ENCODE measurements around the gene RAB38.
A peak's percentile ranks its signal among the peaks of the same experiment; 100 is the strongest.

The RAB38 gene

DNA sequence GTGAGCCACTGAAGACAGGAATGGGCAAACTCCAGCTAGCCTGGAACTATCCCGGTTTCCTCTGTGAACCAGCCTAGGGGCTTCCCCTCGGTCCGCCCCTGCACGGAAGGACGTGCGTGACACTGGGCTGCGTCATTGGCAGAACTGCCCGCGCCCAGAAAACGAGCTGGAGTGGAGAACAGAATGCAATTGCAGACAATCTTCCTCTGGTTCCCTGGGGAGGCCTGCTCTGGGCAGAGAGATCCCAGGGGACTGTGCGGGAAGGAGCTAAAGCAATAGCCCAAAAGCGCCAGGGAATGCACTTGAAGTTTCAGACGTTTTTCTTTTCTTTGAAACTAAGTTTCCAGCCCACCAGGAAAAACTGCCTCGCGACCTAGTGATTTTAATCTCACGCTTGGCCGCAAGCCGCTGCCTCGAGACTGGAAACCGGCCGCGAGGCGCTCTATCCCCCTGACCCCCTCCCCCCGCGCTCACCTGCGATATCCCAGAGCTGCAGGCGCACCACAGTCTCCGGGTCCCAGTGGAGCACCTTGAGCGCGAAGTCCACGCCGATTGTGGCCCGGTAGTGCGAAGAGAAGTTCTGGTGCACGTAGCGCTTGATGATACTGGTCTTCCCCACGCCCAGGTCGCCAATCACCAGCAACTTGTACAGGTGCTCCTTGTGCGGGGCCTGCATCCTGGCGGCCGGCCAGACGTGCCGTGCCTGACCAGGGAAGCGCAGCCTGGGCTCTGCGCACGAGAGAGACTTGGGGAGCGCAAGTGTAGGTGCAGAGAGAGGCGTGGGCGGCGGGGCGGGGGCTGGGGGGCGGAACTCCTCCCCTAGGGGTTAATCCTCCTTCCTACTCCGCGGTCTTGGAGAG lies at the start of gene RAB38:
Gene RAB38 (minus strand): TSS at position 735 of the 860 bp plus-strand sequence. CDS start 59 bp downstream, at position 676.
- DNase-seq, result peak; percentile 62

DNA sequence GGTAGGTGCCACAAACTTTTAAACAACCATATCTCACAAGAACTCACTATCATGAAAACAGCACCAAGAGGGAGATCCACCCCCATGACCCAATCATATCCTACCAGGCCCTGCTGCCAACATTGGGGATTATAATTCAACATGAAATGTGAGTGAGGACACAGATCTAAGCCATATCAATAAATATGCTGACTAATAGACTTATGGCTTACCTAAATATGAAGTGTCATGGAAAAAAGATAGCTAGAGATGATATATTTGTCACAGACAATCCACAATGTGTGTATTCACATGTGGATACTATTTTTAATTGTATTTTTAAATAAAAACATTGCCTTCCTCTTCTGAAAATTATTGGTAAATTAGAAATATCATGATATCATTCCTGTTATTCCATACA lies 38.2 kb upstream of the RAB38 start:
- DNase-seq, result no peak

DNA sequence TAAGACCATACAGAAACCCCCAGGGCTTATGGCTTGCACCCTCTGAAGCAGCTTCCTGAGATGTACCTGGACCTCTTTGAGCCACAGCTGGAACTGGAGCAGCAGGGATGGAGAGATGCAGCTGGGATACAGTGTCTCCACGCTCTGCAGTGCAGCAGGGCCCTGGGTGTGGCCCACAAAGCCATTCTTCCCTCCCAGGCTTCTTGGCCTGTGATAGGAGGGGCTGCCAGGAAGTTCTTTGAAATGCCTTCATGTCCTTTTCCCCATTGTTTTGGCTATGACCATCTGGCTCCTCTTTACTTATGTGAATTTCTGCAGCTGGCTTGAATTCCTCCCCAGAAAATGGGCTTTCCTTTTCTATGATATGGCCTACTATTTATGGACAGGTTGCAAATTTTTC lies 37.1 kb upstream of the RAB38 start:
- DNase-seq, result no peak

DNA sequence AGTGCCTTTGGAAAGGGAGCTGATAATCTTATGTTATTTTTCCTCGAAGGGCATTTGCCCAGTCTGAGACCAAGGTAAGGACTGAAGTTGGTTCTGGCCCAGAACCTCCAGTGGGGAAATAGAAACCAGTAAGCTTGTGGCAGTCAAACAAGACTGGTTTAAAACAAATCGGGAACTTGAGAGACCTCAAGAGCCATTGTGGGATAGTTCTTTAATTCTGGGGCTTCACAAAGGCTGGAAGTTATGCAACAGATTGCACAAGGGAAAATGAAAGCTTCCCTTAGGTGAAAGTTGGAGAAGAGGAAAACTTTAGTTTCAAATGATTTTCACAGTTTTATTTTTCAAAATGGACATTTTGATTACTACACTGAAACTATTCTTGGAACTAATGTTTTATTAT lies 33.5 kb upstream of the RAB38 start:
- DNase-seq, result no peak

DNA sequence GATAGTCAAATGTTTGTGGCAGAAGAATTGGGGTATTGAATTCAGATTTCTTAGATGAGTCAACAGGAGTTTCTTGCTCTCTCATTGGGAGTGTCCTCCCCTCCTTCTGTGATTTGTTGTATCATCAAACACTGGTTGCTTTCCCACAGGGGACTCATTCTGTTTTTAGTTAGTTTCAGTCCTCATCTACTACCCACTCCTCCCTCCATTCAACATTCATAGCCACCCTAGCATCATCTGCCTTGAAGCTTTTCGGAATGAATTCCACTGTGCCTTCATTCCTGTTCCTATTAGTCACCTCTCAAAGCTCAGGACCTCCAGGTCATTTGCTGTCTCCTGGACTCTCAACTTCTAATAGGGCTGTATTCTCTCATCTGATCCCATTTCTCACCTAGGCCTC lies 31.5 kb upstream of the RAB38 start:
- no peak for DNase-seq

DNA sequence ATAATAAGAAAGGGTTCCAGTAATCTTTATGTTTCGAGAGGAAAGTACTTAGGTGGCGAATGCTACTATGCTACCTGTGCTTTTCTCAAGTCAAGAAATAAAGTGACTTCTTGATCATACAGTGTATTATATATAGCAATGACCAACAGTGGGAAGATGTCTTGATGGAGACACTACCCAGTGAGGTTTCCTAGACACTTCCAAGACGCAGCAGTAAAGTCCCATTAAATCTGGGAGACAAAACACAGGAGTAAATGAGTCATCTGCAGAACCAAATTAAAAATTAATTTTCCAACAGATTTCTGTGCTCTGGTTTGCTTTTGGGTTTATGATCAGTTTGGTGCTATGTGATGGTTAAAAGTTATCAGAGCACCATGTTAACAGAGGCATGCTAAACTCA lies 29.1 kb upstream of the RAB38 start:
- DNase-seq, result no peak

DNA sequence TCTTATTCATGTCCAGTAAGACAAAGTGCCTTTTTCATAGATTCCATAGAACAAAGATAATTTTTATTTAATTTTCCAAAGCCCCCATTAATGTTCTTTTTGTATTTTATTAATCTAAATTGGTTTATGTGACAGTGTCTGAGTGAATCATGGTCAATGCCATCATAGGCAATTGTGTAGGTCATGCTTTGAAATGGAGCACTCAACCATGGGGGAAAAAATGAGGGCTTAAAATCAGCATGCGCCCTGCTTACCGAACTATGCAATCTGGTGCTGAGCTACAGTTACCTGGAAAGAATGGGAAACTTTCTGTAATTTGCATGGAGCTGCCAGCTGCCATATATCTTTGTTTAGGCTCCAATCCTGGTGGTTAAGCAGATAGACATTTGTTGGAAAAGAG lies 28.4 kb upstream of the RAB38 start:
- DNase-seq, result no peak

DNA sequence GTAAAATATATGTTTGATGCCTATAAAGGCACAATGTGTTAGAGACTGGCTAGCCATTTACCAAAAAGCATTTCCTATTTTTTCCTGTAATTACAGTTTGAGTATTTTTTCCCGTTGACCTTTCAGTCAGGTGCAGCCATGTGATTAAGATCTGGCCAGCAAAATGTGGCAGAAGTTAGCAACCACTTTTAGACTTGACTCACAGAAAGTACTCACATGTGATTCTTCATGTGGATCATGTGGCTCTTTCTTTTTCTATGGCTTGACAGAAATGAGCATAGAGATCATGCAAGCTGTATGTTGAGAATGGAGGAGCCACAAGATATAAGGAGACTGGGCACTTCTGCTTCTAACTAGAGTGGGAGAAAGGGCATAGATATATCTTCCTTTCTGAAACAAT lies 27.3 kb upstream of the RAB38 start:
- DNase-seq, result no peak

DNA sequence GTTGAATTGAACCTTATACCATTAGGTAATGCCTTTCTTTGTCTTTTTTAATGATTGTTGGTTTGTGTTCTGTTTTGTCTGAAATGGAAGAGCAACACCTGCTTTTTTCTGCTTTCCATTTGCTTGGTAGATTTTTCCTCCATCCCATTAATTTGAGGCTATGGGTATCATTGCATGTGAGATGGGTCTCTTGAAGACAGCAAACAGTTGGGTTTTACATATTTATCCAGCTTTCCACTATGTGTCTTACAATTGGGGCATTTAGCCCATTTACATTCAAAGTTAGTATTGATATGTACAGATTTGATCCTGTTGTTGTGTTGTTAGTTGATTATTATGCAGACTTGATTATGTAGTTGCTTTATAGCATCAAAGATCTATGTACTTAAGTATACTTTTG lies 21.1 kb upstream of the RAB38 start:
- no peak for DNase-seq

DNA sequence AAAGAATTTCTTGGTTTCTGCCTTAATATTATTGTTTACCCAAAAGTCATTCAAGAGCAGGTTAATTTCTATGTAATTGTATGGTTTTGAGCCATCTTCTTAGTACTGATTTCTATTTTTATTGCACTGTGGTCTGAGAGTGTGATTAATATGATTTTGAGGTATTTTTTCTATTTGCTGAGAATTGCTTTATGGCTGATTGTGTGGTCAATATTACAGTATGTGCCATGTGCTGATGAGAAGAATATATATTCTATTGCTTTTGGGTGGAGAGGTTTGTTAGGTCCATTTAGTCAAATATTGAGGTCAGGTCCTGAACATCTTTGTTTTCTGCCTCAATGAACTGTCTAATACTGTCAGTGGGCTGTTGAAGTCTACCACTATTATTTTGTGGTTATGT lies 20.7 kb upstream of the RAB38 start:
- DNase-seq, result no peak

DNA sequence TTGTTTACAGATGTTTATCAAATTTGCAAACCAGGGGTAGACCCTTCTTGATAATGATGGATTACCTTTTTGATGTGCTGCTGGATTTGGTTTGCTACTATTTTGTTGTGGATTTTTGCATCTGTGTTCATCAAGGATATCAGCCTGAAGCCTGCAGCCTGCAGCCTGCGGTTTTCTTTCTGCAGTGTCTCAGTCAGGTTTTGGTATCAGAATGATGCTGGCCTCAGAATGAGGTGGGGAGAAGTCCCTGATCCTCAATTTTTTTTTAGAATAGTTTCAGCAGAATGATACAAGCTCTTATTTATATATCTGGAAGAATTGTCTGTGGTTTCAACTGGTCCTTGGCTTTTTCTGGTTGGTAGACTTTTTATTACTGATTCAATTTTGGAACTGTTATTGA lies 19.7 kb upstream of the RAB38 start:
- no peak for DNase-seq

DNA sequence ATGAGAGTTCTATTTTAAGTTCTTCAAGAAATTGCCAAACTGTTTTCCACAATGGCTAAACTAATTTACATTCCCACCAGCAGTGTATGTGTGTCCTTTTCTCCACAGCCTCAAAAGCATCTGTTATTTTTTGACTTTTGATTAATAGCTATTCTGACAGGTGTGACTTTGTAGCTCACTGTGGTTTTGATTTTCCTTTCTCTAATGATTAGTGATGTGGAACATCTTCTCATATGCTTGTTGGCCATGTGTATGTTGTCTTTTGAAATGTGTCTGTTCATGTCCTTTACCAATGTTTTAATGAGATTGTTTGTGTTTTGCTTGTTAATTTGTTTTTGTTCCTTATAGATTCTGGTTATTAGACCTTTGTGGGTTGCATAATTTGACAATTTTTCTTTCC lies 18.0 kb upstream of the RAB38 start:
- DNase-seq, result no peak

DNA sequence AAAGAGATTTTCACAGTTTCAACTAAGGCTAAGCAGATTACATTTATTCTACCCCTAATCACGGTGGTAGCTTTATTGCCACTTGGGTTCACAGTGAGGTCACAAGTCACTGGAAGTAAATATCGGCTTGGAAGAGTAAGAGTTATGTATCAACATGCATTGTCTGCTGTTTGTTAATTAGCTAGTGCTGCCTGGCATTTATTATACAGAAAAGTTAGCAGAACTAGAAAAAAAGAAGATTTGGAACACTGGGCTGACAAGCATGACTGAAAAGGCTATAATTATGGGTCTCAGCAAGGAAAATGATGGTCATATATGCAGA lies 13.7 kb upstream of the RAB38 start:
- DNase-seq, result no peak

DNA sequence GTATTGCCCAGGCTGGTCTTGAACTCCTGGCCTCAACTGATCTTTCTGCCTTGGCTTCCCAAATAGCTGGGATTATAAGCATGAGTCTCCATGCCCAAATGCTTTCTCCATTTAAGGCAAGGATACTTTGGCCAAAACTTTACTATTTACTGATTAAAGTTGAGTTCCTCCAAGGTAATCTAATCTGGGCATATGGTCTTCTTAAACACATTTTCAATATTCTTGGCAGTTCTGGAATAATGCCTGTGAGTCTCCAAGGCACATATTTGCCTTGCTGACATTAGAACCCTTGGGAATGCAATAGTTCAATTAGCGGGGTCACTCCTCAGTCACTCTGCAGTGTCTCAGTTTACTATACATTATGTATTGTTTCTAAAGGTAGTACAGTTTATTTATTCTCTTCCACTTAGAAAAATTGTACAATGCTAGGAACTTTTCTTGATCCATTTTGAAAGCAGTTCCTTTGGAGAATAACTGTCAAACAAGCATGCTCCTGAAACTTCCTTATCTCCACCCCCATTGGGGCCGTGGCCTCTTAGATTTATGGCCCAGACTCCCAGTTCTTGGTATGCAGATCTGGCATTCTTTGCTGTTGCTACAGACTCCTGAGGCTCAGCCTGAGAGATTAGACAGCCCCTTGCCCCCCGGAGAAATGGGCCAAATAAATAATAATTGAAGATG lies 13.1 kb upstream of the RAB38 start:
- no peak for DNase-seq

DNA sequence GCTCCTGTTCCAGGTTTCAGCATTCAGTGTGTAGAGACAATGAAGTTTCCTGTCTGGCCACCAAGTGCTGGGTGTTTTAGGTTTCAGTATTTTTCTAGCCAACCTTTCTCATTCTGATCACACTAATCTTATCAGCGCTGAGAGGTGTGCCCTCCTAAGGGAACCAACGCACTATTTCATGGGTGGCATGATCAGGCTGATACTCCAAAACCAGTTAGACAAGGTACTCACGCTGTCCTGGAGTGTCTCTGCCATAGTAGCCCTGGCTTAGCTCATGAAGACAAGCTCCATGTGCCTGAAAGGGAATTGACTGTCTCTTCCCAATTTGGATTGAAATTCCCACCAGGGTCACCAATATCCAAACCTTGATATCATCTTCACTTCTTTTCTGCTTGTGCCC lies 8.0 kb upstream of the RAB38 start:
- DNase-seq, result peak; percentile 88

DNA sequence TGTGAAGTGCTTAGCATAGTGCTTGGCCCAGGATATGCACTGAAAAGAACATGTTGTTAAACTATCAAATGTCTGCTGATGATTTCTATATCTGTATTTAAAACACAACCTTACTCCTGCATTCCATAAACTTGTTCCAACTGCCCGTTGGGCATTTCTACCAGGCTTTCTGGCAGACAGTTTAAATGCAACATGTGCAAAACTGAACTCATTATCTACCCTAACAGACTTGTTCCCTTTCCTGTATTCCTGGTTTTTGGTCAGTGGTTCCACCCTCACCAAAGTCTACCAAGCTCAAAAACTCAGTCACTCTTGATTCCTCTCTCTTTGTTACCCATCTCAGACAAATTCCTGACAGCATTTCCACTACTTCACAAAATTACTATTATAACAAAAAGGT lies 6.5 kb upstream of the RAB38 start:
- DNase-seq, result no peak

DNA sequence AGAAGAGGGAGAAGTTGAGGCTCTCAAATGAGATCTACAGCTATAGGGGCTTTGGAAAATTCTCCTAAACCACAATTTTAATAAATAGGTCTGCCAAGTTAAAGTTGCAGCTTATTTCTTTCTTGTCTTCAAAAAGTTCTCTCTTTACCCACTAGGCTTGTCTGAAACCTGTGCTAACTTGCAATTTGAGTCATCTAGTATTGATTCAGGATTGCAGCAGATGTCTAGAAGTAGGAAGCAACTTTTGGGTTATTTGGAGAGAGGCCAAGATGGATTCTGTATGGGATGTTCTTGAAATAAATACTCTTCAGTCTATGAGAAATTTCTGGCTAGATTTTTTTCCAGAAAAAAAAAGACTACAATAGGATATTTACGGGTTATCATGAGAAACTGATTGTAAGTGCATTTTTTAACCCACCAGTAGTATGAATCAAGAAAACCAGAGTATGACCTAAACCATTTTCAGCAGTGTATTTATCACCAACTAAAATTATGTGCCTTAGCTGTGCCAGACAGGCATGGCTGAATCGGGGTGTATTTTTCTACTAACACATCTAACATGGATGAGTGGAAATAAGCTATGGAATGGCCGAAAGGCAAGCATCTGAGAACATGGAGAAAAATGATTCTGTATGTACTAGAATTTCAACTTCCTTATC lies 4.9 kb upstream of the RAB38 start:
- DNase-seq, result no peak

DNA sequence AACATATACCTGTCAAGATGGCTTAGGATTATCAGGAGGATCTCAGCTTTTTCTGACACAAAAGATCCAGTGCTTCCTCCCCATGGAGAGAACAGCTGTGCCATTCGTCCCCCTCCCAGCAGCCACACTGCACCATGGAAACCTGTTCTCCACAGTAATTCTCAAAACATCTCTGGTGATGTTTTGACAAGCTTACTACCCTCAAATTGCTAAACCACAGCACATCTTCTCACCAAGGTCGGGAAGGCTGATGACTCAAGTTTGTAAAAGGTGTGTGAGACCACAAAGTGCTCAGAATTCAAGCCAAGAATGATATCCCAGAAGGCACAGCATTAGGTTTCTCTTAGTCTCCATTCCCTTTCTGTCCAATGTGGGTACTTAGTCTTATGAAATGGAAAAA lies 3.9 kb upstream of the RAB38 start:
- DNase-seq, result no peak

DNA sequence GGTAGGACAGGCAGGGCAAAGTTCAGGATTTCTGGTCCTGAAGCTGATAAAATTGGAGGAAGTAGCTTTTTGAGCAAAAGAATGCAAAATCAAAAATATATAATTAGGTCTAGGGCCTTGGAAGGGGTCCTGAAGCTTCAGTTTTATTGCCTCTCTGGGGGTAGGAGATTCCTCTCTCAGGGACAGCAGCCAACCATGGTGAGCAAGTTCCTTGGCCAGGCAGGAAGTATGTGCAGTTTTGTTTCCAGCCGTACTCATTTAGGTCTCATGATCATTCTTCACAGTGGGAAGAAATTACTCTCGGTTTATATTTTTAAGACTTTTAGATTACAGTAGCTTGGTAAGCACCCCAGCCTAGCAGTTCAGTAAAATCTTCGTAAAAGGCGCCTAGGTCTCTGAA lies 2.9 kb upstream of the RAB38 start:
- no peak for DNase-seq

DNA sequence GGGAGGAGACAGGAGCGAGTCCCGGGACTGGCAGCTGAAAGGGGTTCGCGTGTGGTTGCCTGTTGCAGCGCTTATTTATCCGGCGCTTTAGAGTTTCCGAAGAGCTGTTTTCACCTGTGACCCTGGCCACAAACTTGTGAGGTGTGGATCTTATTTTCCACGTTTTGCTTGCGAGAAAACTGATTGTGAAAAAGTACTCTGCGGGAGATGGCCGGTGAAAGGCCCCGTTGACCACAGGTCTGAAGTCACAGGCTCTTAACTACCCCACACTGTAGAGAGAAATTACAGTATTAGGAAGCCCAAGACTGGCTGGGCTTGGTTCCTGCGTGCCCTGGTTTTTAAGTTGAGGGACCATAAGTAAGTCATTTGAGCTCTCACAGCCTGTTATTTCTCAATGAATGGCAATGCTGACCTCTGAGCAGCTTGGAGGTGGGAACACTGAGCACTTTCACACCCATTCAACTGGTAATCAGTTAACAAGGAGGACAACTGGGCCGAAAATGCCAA lies 379 bp upstream of the RAB38 start:
- DNase-seq, result no peak

DNA sequence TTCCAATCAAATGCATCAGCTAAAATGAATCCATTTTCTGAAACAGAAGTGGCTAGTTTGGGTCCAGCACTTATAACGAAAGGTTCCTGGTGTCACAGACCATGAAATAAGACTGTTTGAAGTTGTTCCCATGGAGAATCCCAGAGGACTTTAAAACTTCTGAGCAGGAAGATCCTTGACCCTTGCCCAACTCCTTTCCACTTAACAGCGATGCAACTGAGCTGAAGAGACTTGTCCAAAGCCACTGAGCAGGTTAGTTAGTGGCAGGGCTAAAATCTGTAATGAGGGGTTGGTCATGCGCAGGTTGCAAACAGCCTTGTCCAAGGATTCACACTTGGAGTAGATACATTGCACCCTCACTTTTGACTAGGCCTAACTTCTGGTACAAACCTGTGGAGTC lies 1.3 kb downstream of the RAB38 start:
- DNase-seq, result no peak

DNA sequence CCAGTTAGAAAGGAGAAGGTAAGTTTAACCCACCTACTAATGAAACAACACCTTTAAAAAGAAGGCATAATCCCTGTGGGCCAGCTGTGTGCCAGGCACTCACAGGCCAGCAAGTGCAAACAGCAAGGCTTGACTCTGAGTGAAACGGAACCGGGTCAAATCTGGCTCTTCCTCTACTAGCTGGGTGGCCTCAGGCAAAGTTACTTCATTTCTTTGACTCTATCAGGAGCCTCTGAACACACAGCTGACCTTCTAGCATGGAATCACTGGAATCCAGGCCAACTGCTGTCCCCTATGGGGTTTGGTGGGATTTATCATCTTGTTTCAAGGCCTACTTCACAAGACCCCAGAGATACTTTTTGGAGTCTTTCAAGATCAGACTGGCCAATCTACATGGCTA lies 3.3 kb downstream of the RAB38 start:
- DNase-seq, result no peak

DNA sequence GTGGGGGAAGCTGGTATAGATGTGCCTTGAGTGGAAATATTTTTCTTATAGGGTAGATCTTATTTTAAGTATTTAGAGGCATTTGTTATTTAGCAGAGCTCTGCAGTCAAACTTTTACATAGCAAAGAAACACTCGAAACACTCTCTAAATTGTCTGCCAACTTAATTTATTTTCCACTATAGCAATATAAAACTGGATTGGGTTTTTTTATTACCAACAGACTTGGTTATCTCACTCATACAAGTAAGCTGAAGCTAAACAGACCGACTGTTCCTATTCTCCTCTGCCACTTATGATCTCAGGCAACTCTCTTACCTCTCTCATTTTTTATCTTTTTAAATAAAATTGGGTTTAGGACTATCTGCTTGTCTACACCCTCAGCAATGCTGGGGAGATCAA lies 4.6 kb downstream of the RAB38 start:
- no peak for DNase-seq

DNA sequence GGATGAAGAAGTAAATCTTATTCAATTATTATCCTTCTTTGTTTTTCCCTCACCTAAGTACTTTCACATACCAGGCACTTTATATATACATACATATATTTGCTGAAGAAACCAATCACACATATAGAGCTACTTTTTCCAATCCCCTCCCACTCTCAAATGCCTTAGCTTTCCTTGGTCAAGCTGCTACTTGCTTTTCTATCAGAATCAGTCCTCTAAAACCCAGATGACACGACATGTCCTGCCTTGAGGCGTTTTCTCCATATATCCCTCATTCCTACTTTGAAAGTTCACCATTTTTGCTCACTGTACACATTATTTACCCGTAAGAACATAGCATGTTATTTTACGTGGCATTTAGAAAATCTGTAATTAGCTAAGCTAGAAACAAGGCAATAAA lies 5.4 kb downstream of the RAB38 start:
- DNase-seq, result no peak
